Panc1 (cell line): ENCODE data around the gene PDXDC1.

Experiments
- POLR2AphosphoS5 ChIP-seq: IDR thresholded peaks from 2 replicates; pipeline ENCODE4 v1.6.1; 2012; ENCODE audit warnings: mild to moderate bottlenecking, low read depth, low read length, moderate library complexity
- SIN3A ChIP-seq: IDR thresholded peaks from 2 replicates; pipeline ENCODE4 v1.6.1; 2012; ENCODE audit warnings: low read depth, mild to moderate bottlenecking, low read length, moderate library complexity, borderline replicate concordance; ENCODE audit not compliant: insufficient read depth
- TF ChIP-seq, protein P1 (sequence below): fragments of 450-650 bp; IDR thresholded peaks from 2 replicates; pipeline ENCODE4 v1.5.1; 2017; ENCODE audit warnings: mild to moderate bottlenecking

DNA sequence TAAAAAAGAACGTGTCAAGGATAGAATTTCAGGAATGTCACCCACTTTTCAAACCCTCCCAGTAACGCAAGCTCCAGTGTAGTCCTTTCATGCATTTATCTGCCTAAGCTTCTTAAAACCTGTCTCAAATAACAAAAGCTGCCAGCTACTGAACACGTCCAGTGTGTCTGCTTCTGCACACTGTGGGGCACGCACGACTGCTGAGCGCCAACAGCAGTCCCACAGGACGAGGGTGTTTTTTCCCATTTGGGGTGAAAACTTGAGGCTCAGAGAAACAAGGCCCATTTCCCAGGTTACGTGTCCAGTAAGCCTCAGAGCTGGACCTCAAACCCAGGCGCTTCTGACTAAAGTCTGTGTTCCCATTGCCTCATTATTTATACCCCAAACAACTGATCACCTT lies 63.9 kb downstream of the PDXDC1 start:
- TF ChIP-seq, protein P1, sequence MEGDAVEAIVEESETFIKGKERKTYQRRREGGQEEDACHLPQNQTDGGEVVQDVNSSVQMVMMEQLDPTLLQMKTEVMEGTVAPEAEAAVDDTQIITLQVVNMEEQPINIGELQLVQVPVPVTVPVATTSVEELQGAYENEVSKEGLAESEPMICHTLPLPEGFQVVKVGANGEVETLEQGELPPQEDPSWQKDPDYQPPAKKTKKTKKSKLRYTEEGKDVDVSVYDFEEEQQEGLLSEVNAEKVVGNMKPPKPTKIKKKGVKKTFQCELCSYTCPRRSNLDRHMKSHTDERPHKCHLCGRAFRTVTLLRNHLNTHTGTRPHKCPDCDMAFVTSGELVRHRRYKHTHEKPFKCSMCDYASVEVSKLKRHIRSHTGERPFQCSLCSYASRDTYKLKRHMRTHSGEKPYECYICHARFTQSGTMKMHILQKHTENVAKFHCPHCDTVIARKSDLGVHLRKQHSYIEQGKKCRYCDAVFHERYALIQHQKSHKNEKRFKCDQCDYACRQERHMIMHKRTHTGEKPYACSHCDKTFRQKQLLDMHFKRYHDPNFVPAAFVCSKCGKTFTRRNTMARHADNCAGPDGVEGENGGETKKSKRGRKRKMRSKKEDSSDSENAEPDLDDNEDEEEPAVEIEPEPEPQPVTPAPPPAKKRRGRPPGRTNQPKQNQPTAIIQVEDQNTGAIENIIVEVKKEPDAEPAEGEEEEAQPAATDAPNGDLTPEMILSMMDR = no peak
- TF ChIP-seq POLR2AphosphoS5 = no peak
- TF ChIP-seq SIN3A = no peak
